Stimulated activated CD8-positive, alpha-beta memory T cell treated with anti-CD3 and anti-CD28 coated beads, Interleukin-7, amount 100 ng/mL, for 1 hour (primary cell): Measurements from ENCODE around the gene CSNK1D.
"Not testable (repeated sequence)": the region's sequence is repeated elsewhere in the genome, so short reads cannot be mapped to it uniquely, and the experiment has no call there.

ENCODE experiments used
- DNase-seq, 2 donors: peaks; one replicate each; pipeline ENCODE4 v3.0.0-alpha.2; 2020; ENCODE audit warnings: low read depth in 2 of 2

Gene CSNK1D

DNA sequence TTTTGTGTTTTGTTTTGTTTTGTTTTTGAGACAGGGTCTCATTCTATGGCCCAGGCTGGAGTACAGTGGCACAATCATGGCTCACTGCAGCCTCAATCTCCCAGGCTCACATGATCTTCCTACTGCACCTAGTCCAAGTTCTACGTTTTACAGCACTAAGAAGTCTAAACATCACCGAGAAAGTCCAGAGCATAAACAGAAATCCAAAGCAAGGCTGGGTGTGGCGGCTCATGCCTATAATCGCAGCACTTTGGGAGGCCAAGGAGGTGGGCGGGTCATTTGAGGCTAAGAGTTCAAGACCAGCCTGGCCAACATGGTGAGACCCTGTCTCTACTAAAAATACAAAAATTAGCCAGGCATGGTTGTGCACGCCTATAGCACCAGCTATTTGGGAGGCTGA, 80.5 kb downstream of the CSNK1D start:
- not testable (repeated sequence) for DNase-seq
